ENCODE data around the gene ILRUN.
A peak's percentile ranks its signal among the peaks of the same experiment; 100 is the strongest.
"Not testable (repeated sequence)": the region's sequence is repeated elsewhere in the genome, so short reads cannot be mapped to it uniquely, and the experiment has no call there.

The ILRUN gene

GRCh38 chr6:34663371-34663770, 33.2 kb downstream of the ILRUN start:
- no peak for DNase-seq

GRCh38 chr6:34661357-34661756, 35.2 kb downstream of the ILRUN start:
- no peak for DNase-seq

- DNase-seq = no peak
These were observed 37.8 kb downstream of the ILRUN start for GRCh38 chr6:34658605-34659265.

- not testable (repeated sequence) for DNase-seq
These were observed 38.5 kb downstream of the ILRUN start for GRCh38 chr6:34657979-34658480.

GRCh38 chr6:34657307-34657978, 39.1 kb downstream of the ILRUN start:
- DNase-seq = no peak

GRCh38 chr6:34657037-34657306, 39.6 kb downstream of the ILRUN start:
- DNase-seq = no peak

- DNase-seq = peak; percentile 51
These were observed 40.1 kb downstream of the ILRUN start for GRCh38 chr6:34656378-34657036.

GRCh38 chr6:34655876-34656377, 40.6 kb downstream of the ILRUN start:
- DNase-seq = not testable (repeated sequence)

GRCh38 chr6:34654061-34654710, 42.4 kb downstream of the ILRUN start:
- DNase-seq = no peak

- DNase-seq = no peak
These were observed 44.3 kb downstream of the ILRUN start for GRCh38 chr6:34652263-34652662.

GRCh38 chr6:34650823-34651222, 45.7 kb downstream of the ILRUN start:
- DNase-seq = no peak

GRCh38 chr6:34650232-34650631, 46.3 kb downstream of the ILRUN start:
- DNase-seq = not testable (repeated sequence)

- DNase-seq = no peak
These were observed 47.8 kb downstream of the ILRUN start for GRCh38 chr6:34648806-34649205.
